GM19239 (cell line): ENCODE data around the gene TXNDC16.
"Not testable (repeated sequence)": the region's sequence is repeated elsewhere in the genome, so short reads cannot be mapped to it uniquely, and the experiment has no call there.

Experiments
- DNase-seq: peaks from one replicate; pipeline ENCODE4 v3.0.0; 2011; ENCODE audit warnings: low spot score; ENCODE audit not compliant: insufficient read length
- FAIRE-seq: peaks from 2 replicates; lab custom pipeline; 2011; peaks lifted over from hg19 to GRCh38; lab: Jason Lieb, UNC

The TXNDC16 gene

DNA sequence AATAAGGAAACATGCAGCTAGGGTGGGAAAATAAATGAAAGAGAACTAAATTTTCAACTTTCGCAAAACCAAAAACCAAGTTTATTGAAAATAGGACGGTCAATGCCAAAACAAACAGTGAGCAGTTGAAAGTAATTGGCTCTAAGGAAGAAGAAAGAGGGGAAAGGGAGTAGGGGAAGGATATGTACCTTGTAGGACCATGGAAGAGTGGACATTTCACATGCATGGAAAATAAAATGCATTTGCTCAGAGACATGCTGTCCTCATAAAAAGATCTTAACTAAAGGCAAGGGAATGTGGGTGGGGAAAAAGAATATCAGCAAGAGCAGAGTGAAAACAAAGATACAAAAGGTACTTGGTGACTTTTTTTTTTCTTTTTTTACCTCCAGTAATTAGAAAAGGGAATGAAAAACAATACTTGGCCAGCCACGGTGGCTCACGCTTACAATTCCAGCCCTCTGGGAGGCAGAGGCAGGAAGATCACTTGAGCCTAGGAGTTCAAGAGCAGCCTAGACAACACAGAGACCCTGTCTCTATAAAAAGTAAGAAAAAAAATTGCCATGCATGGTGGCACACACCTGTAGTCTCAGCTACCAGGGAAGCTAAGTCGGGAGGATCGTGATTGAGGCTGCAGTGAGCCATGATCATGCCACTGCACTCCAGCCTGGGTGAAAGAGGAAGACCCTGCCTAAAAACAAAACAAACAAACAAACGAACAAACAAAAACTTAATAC lies 6.6 kb downstream of the TXNDC16 start:
- no peak for FAIRE-seq
- no peak for DNase-seq

DNA sequence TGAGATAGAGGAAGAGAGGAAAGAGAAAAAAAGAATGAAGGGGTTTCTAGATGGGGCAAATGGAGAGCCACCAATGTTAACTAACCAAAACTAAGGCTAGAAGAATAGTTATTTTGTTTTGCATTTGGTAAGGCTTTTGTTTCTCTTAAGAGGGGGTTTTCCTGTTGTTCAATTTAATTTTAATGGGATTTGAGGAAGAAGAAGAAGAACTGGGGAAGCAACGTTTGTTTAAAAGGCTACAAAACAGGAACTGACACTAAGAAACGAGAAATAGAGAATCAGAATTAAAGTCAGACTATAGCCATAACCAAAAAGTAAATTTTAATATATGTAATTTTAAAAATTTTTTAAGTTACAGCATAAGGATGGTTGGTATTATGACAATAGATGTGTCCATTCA lies 13.7 kb downstream of the TXNDC16 start:
- no peak for FAIRE-seq

DNA sequence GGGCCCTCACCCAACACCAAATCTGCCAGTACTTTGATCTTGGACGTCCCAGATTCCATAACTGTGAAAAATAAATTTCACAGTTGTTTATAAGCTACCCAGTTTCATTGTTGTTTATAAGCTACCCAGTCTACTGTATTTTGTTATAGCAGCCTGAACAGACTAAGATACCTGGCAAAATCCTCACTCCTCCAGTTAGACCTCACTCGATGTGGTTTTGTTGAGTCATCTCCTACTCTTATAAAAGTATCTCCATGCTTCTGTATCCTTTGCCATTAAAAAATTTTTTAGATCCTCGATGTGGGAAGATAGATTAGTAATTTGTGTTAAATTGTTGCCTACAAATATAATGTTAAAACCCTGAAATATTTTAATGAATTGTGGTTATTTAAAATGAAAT lies 16.0 kb downstream of the TXNDC16 start:
- DNase-seq: no peak
- no peak for FAIRE-seq

More for the DNA sequence above, 13.7 kb downstream of the TXNDC16 start:
- DNase-seq: no peak

DNA sequence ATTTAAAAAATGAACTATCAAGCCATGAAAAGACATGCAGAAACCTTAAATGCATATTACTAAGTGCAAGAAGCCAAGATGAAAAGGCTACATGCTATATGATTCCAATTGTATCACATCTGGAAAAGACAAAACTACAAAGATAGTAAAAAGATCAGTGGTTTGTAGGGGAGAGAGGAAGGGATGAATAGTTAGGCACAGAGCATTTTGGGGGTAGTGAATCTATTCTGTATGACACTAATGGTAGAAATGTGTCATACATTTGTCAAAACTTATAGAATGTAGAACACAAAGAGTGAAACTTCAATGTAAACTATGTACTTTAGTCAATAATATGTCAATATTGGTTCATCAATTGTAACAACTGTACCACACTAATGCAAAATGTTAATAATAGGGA lies 20.8 kb downstream of the TXNDC16 start:
- FAIRE-seq: no peak
- no peak for DNase-seq

DNA sequence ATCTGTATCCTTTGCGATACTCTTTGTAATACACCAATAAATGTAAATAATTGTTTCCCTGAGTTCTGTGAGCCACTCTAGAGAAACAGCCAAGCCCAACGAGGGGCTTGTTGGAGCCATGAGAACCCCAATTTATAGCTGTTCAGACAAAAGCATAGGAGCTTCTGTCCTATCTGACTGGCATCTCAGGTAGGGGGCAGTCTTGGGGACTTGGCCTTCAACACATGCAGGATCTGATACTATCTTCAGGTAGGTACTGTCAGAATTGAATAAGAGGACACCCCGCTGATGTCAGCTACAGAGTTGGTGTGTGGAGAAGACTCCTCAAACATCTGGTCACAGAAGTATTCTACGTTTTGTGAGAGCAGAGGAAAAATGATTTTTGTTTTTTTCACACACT lies 25.3 kb downstream of the TXNDC16 start:
- no peak for DNase-seq
- FAIRE-seq: no peak

DNA sequence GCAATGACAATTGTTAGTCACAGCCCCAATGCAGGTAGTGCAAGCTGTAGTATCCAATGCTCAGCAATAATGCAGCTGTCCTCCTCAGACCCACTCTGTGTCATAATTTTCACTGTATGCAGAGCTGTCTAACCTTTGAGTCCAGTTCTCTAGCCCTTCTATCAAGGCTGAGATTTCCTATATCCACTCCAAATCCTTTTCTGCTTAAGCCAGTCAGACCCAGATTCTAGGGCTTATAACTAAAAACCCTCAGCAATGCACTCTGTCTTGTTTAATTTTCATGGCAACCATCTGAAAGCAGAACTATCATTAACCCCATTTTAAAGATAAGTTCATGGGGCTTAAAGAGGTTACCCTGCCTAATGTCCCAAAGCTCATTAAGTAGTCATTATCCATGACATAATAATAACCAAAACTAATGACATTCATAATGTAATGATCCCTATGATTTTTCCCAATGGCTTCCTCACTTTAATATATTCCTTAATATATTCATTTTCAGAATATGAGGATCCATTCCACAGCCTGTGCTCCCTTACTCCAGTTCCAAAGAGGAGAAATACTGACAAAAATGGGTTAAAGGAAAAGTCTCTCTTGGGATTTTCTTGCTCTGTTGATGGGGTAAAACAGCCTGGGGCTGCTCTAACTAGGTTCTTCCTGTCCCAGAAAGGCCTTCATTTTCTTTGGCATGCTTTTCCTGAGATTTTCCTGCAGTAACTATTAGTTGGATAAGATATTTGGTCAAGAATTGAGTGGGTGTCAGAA lies 29.5 kb downstream of the TXNDC16 start:
- FAIRE-seq (no peak), DNase-seq (no peak)

DNA sequence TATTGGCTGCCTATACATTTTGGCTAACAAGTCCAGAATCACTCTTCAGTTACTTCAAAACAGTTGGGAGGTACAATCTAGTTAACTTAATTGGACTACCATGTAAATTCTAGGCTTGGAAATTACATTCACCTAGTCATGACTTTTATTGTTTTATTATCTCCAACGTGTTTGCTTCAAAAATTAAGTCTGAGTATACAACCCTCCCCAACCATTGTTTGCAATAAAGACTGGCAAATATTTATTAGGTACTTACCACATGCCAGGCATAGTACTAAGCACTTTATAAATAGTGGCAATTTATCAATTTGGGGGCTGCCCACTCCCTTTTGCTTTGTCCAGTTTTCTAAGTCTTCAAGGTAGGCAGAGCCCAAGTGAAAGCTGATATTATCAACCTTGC lies 30.3 kb downstream of the TXNDC16 start:
- FAIRE-seq (no peak), DNase-seq (no peak)

DNA sequence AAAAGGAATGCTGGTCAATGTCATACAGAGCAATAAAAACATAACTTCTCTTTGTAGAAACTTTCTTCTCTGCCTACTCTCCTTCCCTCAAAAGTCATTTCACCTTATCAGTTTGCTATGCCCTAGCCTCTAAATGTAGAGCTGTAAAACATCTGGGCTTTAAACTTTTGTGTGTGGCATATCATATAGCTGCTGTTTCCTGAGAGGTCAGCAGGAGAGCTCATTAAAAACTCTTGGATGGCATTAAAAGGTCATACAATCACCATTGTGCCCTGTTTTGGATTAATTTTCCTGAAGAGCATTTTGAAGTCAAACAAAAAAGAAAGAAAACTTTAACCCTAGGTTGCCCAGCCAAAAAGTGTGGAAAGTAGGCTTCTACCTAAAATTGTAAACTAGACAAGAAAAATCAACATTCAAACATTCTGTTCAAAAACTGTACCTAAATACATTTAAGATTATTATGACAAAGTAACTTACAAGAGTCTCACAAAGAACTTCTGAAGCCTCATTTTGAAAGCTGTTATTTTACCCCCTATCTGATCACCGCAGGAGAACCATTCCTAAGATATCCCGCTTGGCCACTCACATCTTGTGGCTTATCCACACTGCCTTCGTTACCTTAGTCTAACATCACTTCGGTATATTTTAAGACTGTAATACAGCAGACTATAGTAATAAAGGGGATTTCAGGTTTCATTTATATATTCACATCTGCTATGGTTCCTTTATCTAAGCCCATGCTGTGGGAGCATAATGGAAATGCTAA lies 38.1 kb downstream of the TXNDC16 start:
- DNase-seq: no peak
- FAIRE-seq: no peak

DNA sequence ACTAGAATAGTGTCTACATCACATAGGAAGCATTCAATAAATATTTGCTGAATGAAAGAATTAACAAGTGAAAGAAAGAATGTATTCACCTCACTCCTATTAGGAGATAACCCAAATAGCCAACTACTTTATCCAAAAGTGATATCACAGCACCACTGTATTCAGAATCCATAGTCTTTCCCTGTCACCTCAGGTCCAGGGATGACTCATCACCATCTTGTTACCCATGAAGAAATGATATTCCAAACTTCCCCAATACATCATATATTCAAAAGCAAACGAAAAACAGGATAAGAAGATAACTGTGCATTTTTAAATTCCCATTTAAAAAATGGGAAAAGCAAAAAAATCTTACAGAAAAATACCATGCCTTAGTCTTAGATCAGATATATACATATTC lies 39.1 kb downstream of the TXNDC16 start:
- DNase-seq (no peak), FAIRE-seq (no peak)

DNA sequence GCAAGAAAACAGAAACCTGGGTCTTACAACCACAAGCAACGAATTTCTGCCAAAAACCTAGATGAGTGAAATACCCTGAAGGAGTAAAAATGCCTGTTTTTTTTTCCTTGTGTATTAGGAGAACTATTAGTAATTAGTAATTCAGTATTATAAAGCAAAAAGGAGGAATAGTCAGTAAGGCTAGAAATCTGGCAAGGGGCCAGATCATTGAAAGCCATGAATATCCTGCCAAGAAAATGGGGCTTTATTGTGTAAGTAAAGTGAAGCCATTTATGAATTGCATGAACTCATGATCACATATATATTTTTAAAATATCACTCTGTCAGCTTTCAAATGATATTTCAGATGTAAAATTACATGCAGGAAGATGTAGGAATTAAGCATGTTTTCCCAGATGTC lies 57.9 kb downstream of the TXNDC16 start:
- no peak for DNase-seq
- FAIRE-seq: no peak

DNA sequence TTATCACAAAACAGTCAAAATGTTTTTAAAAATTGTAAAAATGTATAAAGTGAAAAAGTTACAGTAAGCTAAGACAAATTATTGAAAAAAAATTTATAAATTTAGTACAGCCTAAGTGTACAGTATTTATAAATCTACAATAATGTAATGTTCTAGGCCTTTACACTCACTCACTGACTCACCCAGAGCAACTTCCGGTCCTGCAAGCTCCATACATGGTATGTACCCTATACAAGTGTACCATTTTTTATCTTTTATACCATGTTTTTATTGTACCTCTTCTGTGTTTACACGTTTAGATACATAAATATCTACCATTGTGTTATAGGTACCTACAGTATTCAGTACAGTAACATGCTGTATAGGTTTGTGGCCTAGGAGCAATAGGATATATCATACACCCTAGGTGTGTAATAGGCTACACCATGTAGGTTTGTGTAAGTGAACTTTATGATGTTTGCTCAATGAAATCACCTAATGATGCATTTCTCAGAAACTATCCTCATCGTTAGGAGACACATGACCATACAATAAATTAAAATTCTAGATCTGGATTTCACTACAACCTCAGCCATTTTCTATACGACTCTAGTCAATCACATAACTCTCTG lies 66.8 kb downstream of the TXNDC16 start:
- no peak for DNase-seq
- FAIRE-seq: no peak

DNA sequence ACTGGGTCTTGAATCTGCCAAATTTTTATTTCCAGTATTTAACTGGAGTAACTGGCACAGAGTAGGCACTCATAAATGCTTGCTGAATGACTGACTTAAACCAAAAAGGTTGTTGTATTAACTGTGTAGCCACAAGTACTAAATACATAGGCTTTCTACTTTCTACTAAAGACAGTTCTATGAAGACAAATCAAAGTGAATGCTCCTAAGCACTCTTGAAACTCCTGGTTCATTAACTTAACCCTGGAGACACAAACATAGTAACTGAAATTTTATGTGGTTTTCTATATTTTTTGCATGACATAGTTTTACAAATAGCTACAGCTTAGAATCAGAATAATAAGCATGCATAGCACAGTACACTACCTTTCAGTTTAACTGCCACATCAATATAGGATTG lies 70.4 kb downstream of the TXNDC16 start:
- no peak for DNase-seq
- FAIRE-seq: peak; percentile 23

DNA sequence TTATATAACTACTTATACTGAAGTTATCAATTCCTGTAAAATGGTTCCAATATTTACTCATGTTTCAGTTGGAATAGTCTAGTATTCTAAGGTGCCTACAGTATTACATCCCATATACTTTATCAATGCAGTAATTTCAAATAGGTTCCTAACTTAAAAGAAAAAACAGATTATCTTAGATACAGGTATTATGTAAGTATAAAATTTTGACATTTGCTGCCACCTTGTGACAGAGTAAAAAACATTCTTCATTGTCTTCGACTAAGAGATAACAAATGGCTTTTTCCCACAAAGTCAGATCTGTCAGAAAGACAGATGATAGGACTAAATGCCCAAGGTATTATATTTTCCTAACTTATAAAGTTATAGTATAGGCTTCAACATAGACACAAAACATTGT lies 78.7 kb downstream of the TXNDC16 start:
- FAIRE-seq (no peak), DNase-seq (no peak)

DNA sequence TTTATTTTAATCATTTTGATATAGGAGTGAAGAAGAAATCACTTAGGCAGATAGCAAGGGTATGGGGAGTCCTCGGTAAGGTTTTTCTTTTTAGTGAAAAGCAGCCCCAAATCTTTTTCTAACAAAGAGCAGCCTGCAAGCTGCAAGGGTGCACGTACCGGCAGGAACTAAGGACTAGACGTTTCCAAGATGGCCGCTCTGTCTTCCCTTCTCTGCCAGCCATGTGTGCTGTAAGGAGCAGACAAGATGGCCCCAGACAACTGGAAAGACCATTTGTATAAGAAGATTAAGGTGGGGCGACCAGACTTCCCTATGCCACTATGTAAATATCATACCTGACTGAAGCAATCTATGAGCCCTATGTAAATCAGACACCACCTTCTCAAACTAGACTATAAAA lies 79.6 kb downstream of the TXNDC16 start:
- FAIRE-seq (no peak), DNase-seq (no peak)

DNA sequence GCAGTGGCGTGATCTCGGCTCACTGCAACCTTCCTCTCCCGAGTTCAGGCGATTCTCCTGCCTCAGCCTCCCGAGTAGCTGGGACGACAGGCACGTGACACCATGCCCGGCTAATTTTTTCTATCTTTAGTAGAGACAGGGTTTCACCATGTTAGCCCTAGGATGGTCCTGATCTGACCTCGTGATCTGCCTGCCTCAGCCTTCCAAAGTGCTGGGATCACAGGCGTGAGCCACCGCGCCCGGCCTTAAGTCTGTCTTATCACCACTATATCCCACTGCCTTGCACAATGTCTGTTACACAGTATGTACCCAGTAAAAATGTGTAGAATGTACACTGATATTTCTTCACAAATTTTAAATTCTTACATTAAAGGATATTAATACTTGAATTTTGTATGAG lies 80.1 kb downstream of the TXNDC16 start:
- DNase-seq: not testable (repeated sequence)

DNA sequence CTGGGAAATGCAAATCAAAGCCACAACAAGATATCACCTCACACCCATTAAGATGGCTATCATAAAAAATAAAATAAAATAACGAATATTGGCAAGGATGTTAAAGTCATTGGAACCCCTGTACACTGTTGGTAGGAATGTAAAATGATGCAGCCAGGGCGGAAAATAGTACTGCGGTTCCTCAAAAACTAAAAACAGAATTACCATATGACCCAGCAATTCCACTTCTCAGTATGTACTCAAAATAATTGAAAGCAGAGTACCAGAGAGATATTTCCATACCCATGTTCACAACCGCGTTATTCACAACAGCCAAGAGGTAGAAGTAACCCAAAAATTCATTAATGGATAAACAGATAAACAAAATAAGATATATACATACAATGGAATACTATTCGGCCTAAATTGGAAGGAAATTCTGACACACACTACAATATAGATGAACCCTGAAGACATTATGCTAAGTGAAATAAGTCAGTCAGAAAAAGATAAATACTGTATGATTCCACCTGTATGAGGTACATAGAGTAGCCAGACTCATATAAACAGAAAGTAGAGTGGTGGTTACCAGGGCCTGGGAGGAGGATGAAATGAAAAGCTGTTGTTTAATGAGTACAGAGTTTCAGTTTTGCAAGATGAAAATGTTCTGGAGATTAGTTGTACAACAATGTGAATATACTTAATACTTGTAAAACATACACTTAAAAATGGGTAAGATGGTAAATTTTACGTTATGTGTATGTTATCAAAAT lies 84.6 kb downstream of the TXNDC16 start:
- peak; percentile 14 for FAIRE-seq
- DNase-seq: no peak

More for the DNA sequence above, 80.1 kb downstream of the TXNDC16 start:
- FAIRE-seq: not testable (repeated sequence)

DNA sequence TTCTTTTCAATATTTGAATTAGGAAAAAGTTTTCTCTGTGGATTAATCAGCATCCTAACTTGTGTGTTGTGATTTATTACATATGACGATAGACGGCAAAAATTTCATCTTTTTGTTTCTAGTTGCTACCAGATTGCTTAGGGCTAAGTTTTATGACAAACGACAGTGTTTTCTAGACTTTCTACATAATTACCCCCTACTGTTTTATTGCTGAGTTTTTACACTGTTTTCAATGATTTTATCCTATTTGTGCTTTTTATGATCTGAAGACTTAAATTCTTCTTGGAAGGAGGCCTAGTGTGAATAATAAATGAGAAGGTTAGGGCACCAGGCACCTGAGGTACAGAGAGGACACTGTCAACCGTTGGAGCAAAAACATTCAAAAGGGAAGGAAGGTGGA lies 88.1 kb downstream of the TXNDC16 start:
- FAIRE-seq: no peak
- no peak for DNase-seq

DNA sequence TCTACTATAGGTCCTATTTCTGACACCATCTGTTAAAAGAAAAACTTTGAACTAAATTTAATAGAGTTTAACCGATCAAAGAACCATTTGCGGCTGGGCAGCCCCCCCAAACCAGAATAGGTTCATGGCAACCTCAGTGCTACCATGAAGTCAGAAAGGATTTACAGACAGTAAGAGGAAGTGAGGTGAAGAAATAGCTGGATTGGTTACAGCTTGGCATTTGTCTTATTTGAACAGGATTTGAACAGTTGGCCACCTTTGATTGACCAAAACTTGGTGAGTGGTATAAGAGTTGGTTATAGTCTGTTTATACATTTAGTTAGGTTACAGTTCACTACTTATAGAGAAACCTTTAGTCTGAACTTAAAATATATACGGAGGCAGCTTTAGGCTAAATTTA lies 88.9 kb downstream of the TXNDC16 start:
- no peak for DNase-seq
- no peak for FAIRE-seq

DNA sequence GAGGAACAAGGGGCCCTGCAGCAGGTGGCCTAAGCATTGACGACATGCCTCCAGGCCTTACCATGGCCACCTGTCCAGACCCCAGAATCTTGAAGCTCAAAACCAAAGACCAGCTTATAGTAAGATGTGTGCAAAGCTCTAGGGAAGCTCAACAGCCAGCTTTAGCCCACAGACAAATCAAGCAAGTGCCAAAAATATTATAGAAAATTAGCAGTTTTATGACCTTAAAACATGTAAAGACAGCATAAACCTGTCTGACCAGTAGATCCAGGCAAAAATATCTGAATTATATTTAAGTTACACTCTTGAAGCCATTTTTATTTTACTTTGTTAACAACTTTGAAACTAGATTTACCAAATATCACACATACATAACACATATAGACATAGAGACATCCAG lies 90.6 kb downstream of the TXNDC16 start:
- FAIRE-seq: no peak

DNA sequence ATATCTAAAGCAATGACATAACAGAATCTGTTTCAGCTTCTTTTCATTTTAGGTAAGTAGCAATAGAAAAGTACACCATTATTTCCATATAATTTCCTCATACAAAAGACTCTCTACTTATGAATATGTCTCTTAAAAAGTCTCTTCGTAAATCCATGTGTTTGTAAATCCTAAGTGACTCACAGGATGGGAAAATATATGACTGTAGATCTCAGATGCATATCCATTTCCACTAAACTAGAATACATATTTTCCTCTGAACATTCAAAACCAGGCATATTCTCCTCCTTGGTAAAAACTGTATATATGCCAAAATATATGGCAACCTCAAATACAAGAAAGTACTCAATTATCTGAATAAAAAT lies 93.6 kb downstream of the TXNDC16 start:
- DNase-seq: no peak
- no peak for FAIRE-seq

More for the DNA sequence above, 90.6 kb downstream of the TXNDC16 start:
- no peak for DNase-seq
